Measurements from ENCODE around the gene COL4A6.

Gene COL4A6

DNA sequence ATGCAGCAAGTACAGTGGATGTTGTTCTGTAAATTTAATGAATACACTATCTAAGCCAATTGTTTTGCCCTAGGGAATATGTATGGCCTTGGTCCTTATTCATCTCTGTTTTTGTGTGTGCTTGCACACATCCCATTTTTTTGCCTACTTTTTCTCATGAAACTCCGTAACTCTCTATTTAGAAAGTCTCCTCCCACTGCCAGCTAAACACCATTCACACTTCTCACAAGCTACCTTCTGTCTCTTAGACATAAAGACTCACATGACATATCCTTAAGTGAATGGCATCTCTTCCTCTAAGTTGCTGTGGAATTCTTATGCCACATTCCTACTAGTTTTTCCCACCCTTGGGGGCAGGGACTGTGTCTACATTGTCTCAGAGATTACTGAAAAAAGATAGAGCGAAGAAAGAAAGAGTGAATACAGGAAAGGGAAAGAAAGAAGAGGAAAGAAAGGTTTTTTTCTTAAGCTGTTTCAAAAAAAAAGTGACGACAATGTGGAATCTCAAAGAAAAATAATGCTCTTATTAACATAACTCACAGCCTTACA lies 229.1 kb downstream of the COL4A6 start:
- DNase-seq = no peak

- DNase-seq = no peak
Measured at GRCh38 chrX:108203540-108203939, 234.7 kb downstream of the COL4A6 start.

DNA sequence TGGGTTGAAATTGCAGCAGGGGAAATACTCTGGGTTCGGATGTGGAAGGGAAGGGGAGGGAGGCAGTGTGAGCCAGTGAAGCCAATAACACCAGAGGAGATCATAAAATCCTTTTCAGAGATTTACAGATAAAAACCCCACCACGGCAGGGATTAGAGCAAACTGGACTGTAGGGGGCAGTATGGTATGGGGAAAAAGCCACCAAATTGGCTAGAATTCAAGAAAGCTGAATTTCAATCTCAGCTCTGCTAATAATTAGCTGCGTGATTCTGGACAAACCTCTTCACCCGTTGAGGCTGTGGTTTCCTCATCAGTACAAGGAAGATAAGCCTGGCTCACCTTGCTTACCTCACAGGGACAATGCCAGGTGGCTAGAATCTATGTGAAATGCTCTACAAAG lies 238.5 kb downstream of the COL4A6 start:
- DNase-seq = peak; percentile 4

DNA sequence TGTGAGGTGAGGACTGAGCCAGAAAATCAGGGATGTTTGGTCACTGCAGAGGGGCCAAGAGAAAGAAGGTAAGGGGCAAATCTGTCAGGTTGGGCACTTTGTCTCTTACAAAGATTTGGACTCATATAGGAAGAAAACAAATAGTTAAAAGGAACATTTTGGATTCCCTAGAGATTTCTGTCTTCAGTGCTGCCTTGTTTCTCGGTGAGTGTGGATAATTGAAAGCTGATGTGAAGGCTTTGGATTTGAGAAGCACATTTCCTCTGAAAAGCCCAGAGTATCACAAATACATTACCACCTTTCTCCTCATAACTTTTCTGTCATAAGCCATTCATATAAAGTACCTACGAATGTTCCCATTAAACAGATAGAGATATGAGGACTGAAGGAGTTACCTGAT lies 239.2 kb downstream of the COL4A6 start:
- DNase-seq = no peak

DNA sequence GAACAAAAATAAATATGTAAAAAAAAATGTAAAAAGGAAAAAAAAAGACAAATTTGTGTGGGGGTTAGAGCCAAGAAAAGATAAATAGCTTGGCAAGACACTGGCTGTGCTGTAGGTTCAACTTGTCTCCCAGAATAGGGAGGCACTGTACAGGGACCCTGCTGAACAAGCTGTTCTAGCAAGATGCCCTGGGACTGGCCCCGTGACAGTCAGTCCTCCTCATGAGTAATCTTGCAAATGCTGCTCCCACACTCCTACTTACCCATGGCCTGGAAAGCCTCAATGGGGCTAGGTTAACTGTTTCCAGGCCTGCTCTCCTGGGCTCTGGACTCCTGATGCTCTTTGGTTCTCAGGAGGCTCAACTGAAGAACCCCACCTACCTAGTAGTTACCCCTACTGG lies 239.8 kb downstream of the COL4A6 start:
- no peak for DNase-seq

- peak; percentile 68 for DNase-seq
Measured at GRCh38 chrX:108186811-108187210, 251.4 kb downstream of the COL4A6 start.

GRCh38 chrX:108178143-108178498 lies 260.1 kb downstream of the COL4A6 start:
- no peak for DNase-seq

DNA sequence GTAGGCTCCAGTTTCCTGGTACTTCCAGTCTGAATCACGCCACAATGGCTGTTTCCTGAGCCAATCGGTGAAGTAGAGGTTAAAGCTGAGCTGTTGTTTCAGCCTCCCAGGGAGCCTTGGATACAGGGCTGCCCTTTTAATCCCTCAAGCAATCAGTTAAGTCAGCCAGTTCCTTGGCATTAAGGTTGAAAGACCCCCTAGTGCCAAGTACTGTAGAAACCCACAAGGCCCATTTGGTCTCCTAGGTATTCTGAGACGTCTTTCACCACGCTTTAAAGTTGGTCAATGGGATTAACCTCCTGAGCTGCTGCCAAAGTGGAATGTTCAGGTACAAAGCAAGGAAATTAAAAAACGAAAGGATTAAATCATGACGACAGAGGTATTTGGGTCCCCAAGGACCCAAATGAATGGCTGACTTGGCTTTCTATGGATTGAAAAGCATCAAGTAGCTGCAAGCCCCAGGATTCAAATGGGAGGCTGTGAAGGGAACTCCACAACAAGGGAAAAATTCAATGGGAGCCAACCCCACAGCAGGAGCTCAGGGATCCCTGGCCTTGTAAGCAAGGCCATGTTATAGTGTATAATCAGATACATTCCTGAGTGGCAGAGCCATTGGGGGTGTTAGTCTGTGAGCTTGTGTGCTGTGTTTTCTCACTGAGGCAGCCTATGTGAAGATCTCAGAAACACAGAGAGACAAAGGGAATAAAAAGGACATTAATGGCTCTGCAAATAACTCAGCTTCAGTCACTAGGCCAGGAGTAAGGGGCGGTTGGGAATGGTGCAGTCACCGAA lies 260.7 kb downstream of the COL4A6 start:
- DNase-seq = no peak

DNA sequence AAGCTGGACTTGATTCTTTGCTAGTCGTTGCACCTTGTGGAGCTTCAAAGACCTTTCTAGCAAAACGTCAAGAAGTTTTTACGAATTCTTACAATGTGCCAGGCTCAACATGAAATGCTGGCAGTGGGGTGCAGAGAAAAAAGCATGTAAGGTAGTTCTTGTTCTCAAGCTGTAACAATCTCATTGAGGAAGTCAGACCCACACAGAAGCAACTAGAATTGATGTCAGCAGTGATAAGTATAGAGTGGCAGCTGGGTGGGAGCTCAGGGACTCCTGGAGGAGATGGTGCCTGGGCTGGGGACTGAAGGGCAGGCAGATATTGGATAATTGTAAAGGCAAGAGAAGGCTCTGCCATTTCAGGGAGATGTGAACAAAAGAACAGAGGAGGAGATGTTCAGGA lies 264.3 kb downstream of the COL4A6 start:
- no peak for DNase-seq

DNA sequence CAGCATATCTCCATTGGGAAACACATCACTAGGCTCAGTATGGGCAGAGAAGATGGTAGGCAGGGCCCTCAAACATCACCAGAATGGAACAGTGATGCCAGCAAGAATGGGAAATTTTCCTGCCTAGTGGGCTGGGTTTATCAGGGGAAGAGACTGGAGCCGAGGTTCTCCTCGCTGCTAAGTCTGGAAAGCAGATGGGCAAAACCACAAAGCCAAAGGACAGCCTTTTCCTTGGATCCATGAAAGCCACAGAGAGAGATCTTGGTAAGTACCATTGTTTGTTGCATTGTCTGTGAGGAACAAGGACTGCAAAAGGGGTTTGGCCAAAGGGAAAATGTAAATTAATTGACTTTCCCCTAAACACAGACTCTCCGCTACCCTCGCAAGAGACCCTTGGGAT lies 266.6 kb downstream of the COL4A6 start:
- DNase-seq = no peak

- no peak for DNase-seq
Measured at GRCh38 chrX:108169768-108170167, 268.5 kb downstream of the COL4A6 start.

DNA sequence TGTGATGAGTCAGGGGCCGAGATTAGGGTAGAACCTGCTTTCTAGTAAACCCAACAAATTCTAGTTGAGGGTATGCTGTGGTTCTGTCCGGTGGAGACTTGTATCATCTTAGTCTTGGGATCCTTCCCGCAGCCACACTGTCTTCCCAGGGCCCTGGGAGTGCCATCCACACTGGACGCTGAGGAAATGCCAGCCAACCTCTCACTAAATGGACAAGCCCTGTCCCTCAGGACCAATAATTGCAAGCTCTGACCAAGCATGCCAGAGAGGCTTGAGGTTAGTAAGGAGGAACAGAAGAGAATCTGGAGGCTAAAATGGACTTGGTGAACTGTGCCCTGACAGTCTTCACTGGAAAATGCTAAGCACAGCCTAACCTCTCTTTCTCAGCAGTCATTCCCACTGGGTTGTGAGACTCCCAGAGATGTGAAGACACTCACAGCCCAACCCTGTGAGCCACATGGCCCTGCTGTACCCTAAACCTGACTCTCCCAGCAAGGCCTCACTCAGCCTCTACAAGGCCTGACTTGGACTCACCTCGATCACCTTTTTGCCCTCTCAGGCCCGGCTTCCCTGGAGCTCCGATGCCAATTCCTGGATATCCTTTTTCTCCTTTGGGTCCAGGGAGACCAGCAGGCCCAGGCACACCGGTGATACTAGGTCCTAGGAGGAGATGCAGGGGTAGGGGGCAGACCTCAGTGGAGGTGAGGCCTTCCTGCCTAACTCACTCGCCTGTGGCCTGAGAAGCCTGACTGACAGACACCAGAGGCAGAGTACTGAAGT lies 269.1 kb downstream of the COL4A6 start:
- DNase-seq = no peak

GRCh38 chrX:108167211-108167872 lies 270.9 kb downstream of the COL4A6 start:
- DNase-seq = peak; percentile 44

DNA sequence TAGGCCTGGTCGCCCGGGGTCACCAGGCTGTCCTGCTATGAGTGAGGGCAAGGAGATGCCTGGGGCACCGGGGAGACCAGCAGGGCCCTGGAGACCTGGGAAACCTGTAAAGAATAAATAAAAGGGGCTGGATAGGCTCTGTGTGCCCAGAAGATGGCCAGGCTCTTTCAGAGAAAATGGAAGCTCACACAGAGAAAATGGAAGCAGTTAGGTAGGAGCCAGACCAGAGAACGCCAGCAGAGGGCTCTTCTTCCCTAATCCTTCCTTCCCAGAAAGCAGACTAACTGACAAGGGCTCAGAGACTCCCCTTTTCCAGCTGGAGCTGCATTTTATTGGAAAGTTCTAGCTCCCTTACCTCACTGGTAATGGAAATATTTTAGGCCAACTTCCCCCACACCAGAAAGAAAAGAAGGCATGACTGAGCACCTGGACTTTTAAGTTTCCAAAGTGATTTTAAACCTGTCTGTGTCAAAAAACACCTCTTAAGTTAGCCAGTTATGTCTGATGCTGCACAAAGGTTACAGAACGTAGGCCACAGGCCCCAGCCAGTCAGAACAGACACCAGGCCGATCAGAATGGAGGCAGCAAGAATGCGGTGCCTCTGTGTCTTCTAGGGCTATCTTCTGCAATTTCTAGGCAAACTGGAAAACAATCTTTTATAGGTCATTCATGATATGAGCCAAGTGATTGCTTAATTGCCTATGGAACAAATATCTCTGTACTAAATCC lies 272.7 kb downstream of the COL4A6 start:
- DNase-seq = peak; percentile 24

- DNase-seq = no peak
Measured at GRCh38 chrX:108163333-108164082, 274.7 kb downstream of the COL4A6 start.

- DNase-seq = no peak
Measured at GRCh38 chrX:108162265-108162664, 276.0 kb downstream of the COL4A6 start.

DNA sequence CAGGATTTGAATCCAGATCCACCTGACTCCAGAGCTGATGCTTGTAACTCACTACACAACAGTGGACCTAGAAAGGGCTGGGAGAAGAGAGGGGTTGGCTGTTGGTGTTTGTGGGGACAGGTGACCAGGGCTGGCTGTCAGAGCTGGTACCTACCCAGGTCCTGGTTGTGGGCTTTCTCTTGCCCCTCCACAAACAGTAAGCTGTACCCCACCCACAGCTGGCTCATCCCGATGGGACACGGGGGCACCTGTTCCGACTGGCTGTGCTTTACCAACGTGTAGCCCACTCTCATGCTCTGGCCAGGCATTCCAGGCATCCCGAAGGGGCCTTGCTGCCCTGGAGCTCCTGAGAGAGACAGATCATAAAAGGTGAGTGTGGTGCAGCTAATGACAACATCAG lies 277.9 kb downstream of the COL4A6 start:
- no peak for DNase-seq

- DNase-seq = no peak
Measured at GRCh38 chrX:108159028-108159670, 279.1 kb downstream of the COL4A6 start.

GRCh38 chrX:108157628-108158027 lies 280.6 kb downstream of the COL4A6 start:
- DNase-seq = no peak

DNA sequence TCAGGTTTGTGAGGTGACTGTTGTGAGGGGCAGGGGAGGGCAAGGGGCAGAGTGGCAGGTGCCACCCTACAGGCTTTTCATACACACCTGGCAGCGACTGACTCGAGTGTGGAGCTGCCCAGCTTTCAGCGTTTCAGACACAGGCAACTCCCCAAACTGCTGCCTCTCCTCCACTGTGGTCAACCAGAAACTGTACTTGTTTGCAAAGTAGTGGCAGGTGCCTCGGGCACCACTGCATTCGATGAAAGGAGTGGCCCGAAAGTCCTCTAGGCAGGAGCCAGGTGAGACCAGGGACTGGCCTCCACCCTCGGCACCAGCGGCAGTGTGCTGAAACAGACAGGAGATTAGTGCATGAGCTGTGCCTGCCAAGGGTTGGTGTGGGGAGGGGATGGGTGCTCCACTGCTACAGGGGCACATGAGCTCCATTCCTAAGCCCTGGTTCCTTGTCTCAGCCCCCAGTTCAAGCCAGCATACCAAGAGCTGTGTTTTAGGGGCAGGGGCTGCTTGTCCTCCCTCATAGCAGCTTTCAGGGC lies 281.2 kb downstream of the COL4A6 start:
- no peak for DNase-seq

DNA sequence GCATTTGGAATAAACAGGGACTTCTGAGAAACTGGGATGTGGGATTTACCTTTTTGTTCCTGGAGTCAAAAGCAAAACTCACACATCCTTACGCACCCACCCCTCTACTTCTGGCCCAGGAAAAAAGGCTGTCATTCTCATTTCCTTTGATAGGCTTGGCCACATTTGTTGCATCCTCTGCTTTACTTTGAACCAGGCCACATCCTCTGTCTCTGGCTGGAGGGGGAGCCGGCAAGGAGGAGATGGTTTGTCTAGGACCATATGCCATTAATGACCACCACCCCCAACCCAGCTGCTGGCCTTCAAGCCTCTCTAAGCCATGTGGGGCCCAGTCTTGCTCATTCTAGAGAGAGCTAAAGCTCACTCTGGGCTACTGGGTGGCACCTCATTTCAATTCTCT lies 282.1 kb downstream of the COL4A6 start:
- no peak for DNase-seq
